GM19240 (cell line): ENCODE results near the gene TIMM22.

Source experiments
- DNase-seq: peaks from one replicate; pipeline ENCODE4 v3.0.0; 2011; ENCODE audit warnings: low spot score; ENCODE audit not compliant: insufficient read length

The TIMM22 gene

DNA sequence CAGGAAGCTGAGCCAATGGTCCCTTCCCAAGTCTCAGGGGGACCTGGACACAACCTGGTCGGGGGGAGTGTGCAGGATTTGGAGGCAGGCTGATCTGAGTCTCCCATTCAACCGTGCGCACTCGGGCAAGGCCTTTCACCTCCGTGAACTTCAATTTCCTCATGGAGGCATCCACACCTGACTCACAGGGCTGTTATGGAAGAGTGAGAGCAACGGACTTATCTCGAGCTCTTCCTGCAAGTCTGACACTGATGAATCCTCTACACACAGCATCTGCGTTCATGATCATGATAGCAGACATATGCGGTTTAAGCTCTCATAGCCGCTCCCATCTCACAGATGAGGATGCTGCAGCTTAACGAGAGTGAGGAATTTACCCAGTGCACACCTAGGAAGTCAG, 21.6 kb downstream of the TIMM22 start:
- DNase-seq: no peak

DNA sequence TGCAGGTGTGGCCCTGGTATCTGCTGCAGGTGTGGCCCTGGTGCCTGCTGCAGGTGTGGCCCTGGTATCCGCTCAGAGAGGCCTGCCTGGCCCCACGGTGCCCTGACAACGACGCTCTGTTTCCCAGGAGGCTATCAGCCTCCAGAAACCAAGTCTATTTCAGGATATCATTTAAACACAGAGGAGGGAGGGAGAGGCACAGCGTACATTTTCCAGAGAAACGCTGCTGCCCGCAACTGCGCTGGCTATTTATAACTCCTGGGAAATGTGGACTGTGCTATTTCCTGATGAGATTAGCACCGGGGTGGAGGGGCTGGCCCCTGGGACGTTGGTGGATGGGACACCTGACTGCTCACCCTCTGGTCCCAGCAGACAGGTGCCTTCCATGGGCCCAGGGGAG, 22.5 kb downstream of the TIMM22 start:
- DNase-seq: no peak

DNA sequence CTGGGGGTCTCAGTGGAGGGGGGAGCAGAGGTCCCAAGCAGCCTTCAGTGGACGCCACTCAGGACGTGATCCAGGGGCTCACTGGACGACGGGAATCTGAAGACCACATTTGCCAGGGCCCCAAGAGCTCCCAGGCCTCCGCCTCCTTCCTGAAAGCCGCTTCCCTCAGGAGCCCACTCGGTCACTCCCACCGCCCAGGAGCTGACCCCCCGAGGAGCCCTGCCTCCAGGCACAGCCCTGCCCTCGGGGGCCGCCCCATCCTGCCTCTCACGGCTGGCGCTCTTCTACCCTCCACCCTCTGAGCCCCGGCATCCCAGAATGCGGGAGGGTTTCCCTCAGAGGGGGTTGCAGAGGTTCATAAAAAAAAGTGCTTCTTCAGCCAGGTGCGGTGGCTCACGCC, 24.2 kb downstream of the TIMM22 start:
- no peak for DNase-seq

DNA sequence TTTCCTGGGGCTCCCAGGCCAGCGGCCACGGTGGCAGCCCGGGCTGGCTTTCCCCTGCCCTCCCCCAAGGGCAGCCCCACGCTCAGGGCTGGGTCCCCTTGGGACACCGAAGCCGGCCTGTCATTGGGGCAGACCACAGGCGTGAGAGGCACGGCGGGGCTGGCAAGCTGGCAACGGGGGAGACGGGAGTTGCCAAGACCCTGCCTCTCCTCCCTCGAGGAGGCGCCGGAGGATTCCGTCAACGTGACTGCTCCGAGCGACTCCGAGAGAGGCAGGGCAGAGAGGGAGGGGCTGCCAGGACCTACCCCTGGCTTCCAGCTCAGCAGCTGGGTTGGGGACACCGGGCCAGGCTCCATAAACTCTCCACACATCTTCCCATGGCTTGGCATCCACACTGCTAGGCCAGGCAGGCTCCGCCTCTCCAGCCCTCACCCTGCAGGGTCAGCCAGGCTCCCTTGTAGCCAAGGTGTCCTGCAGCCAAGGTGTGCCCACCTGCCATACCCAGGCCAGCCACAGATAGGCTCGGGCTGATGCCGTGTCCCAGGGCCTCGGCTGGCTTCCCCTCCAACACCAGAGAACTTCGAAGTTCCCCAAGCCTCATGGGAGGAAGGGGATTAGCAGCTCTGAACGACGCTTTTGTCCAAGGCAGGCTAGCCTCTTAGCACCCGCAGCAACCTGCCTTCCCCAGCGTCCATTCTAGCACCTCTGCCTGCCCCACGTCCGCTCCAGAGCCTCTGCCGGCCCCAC, 25.5 kb downstream of the TIMM22 start:
- no peak for DNase-seq

DNA sequence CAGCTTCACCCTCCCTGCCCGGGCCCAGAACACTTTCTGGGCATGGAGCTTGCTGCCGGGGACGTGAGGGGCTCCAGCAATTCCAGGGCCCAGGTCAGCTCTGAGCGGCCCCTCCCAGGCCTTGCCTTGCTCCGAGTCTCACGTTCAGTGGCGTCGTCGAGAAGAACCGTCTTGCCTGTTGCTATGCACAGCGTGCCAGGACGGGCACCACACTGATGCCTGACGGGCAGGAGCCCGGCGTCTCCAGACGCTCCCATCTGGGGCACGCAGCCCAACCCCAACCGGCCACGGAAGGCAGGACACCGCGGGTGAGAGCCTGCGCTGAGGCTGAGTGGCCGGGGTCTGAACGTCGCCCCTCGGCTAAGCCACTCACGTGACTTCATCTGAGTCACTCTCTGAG, 27.1 kb downstream of the TIMM22 start:
- DNase-seq: no peak

DNA sequence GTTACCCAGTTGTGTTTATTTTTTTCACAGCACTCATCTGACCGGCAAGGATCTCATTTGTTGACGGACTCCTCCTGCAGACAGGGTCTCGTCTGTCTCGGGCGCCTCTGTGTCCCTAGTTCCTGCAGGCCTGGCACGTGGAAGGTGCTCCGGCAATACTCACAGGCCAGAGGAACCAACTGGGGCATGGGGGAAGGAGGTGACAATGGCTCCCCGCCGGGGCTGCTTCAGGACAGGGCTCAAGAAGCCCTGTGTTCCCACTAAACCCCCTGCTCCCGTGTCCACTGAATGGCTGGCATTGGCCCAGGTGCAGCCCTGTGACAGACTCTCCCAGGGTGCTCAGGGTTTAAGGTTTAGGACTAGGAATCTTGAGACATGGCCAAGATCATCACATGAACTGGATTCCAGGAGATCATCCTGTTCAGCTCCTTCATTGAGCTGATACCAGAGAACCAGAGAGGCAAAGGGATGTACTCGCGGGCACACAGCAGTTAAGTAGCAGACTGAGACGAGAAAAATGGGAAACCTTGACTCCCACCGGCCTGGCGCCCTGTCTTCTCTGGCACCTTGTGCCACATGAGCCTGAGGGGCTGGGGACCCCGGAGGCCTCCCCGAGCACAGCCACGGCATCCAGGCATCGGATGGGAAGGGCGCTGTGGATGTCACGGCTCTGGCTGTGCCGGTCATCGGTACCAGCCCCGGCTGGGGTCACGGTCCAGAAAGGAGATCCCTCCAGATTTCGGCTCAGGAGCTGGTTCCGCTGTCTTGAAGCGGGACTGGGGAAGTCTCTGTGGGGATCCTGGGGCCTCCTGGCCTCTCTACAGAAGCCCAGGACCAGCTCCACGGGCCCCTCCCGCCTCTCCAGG, 29.0 kb downstream of the TIMM22 start:
- no peak for DNase-seq

DNA sequence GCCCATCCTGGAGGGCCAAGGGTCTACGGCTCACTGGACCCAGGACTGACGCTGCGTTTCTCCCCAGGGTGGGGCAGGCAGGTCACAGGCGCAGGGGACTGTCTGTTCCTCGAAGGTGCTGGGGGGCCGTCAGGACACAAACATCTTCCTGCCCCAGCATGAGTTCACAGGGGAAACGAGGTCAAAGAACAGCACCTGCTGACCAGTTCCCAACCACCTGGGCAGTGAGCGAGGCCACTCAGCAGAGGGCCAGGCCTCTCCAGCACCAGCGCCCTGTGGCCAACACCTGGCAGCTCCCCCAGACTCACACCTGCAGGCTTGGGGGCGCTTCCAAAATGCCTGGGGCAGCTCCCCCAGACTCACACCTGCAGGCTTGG, 29.7 kb downstream of the TIMM22 start:
- DNase-seq: no peak

DNA sequence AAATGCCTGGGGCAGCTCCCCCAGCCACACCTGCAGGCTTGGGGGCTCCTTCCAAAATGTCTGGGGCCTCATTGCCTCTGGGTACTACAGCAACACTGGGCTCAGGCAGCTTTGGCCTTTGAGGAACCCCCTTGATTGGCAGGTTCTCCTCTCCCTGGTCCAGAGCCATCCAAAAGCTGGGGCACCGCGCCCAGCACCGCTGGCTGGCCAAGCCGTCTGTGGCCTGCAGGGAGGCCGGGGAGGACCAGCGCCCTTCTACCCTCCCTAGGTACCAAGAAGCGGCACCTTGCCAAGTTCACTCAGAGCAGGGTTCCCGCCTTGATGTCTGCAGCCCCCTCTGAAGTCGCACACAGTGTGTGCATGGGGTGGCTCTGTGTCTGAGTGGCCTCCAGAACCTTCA, 30.1 kb downstream of the TIMM22 start:
- no peak for DNase-seq

DNA sequence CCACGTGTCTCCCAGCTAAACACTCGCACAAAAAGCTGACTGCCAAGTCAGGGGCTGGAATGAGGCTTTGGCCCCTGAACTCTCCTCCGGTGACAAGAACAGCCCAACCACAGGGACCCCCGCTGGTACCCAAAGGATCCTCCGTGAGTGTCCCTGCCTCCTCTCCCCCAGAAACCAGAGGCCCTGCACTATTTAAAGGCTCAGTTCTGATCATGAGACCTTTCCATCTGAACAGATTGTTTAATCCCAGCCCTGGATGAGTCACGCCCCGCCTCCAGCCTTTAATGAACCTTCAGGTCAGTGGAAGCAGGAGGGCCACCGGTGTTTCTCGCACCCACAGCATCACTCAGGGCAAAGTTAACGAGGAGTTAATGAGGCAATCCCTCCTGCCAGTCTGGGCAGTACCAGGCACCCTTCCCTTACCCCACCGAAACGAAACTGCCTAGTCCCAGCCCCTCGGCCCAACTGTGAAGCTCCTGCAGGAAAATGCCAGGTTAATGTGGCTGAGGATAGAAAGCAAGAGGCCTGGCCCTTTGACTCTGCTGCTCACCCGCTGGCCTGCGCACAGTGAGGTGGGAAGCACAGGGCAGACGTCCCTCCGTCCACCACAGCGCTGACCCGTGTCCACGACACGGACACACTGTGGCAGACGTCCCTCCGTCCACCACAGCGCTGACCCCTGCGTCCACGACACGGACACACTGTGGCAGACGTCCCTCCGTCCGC, 32.4 kb downstream of the TIMM22 start:
- DNase-seq: no peak

DNA sequence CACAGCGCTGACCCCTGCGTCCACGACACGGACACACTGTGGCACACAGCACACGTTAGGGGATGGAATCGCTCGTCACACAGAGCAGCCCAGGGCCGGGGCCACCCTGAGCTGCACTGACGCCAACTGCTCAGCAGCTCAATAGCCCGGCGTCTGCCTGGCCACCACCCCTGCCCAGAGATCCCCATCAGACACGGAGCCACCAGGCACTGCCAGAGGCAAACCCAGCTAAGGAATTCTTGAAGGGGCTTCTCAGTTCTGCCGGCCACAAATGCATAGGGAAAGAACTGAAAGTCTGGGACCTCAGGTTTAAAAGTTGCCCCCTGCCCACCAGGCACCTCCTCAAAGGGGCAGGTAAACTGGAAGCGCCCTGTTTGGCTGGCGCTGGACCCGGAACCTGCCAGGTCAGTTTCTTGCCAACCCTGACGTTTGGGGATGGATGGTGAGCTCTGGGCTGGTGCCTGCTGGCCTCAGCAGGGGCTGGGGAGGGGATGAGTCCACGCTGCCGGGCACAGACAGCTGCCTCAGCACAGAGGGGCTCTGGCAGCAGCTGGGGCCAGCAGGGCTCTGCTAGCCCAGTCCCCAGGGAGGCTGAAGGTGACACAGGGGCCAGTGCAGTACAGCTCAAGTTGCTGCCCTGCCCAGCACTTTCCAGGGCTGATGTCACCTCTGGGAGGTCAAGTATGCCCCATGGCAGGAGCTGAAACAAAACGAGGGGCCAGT, 33.2 kb downstream of the TIMM22 start:
- no peak for DNase-seq

DNA sequence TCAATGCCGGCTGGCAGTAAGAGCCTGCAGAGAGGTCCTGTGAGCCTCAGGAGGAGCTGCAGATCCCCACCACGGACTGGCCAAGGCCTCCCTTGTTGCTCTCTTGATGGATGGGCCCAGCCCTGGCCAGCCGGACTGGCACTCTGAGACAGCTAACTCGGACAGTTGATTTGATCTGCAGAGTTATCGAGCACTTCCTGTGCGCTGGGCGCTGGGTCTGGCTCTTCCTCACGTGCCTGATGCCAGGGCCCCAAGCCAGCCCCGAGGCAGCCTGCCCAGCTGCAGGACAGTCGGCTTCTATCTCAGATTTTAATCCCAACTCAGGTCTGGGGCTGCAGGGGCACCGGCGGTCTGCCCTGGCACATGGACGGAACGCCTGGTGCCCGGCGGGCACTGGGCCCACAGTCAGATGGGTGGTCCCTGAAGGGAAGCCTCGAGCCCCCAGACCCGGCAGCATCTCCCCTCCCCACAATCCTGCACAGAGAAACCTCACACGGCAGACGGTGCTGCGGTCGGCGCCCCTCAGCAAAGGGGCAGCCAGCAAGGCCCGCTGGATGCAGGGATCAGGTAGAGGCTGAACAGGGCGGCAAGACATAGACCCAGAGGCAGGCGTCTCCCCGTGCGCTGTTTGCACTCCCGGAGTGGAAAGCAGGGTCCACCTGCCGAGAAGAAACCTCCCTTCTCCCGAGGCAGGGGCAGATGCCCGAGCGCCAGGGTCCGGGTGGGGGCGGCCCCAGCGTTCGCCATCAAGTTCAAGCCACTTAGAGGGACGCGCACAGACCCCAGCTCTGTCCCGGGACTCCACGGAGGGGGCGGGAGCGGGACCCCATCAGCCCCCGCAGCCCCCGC, 34.0 kb downstream of the TIMM22 start:
- DNase-seq: no peak

DNA sequence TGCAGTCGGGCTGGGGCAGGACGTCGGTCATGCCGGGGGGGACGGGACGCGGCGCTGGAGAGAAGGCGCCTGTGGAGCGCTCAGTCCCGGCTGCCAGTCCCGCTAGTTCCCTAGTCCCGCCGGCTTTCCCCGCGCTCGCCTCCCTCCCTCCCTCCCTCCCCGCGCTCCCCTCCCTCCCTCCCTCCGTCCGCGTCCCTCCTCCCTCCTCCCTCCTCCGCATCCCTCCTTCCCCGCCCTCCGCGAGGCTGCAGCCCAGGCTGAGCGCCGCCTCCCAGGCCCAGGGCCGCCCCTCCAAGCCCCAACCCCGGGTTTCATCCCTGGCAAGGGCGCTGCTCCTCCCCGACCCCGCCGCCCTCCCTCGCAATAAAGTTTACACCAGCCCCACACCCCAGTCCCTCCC, 34.8 kb downstream of the TIMM22 start:
- DNase-seq: no peak

DNA sequence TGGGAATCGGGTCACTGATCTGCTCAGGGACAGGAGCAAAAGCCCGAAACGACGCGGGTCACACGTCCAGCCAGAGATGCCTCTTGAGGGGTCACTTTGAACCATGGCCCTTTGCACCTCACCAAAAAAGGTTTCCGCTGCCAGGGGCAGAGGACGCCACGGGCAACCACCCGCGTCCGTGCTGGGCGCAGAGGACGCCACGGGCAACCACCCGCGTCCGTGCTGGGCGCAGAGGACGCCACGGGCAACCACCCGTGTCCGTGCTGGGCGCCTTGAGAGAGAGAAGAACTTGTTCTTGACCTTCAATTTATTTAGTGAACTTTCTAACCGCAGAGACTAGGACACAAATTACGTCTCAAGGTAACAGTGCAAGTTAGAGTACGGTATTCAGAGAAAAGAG, 35.5 kb downstream of the TIMM22 start:
- DNase-seq: no peak

DNA sequence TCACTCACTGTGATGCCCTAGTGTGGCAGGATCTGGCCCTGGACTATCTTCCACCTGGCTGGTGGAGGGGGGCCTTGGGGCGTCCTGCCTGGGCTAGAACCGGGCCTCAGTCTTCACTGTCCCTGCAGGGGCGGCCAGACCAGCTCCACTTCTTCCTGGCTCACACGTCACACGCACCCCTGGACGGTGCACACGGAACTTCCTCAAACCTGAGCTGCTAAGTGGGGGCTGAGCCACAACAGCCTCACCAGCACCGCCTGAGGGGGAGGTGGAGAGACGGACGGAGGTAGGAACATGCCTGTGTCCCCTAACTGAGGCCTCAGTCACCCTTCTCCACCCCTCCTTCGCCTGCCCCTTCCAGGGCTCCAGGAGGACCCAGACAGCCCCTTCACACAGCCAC, 36.6 kb downstream of the TIMM22 start:
- DNase-seq: no peak

DNA sequence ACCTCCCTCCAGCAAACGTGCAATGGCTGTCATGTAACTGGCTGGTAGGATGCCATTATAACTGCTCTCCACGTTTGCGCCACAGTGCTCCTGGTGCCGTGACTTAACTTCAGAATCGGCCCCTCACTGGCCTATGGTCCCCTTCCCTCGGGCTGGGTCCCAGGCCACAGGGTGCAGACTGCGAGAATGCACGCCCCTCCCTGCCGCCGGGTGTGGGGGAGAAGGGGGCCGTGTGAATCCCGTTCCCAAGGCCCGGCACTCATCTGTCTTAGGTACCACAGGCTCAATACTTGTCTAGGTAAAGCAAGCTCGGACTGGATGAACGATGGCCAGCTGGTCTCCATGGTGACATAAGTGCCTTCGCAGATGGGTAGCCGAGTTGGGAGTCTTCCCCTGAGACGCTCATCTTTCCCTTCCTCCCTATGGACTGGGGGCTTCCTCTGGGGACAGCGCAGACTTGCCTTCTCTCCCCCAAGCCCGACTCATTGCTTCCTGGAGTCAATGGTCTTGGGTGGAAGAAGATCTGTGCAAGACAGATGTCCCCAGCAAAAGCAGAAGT, 37.8 kb downstream of the TIMM22 start:
- DNase-seq: no peak

DNA sequence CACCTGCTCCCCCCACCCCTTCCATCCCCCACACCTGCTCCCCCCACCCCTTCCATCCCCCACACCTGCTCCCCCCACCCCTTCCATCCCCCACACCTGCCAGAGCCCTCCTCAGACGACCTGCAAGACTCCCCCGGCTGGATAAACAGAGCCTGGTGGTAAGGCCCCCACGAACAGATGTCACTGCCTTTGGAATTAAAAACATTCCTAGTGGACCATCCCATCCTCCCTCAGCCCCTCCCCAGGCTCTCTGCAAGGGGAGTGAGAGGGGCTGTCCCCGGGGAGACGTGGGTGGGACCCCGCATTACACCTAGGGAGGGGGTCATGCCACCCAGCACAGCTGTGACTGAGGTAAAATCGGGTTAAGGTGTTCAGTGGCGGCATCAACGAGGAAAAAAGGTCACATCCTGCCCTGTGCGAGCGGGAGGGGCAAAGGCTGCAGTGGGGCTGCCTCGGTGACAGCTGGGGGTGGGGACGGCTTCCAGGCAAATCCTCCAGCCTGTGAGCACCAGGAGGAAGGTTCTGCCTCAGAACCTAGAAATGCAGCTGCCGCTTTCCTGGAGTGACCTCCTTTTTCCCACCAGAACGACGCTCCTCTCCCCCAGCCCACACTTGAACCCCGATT, 38.7 kb downstream of the TIMM22 start:
- DNase-seq: no peak

DNA sequence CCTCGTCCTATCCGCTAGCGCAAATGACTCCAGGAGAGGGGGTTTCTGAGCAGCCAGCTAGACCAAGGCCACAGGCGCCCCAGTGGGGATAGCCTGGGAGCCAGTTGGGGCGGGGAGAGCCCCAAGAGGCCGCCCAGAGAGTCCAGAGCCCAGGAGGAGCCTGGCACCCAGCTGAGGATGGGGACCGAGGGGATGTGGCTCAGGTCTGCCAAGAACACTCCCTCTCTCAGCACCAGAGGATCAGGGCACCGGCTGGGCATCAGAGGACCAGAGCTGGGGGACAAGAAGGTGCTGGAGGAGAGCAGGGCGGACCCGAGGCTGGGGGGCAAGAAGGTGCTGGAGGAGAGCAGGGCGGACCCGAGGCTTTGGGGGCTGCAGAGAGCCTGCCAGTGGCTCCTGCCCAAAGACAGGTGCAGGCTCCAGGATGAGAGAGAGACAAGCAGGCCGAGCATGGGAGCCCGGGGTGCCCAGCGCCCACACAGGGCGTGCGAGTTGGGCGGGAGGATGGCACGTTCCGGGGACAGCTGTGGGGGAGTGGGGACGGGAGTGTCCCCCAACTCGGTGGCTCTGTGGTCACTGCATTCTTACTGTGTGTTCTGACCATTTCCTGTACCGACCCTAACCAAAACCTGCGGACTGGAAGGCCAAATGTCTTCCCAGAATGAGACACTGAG, 39.4 kb downstream of the TIMM22 start:
- no peak for DNase-seq

DNA sequence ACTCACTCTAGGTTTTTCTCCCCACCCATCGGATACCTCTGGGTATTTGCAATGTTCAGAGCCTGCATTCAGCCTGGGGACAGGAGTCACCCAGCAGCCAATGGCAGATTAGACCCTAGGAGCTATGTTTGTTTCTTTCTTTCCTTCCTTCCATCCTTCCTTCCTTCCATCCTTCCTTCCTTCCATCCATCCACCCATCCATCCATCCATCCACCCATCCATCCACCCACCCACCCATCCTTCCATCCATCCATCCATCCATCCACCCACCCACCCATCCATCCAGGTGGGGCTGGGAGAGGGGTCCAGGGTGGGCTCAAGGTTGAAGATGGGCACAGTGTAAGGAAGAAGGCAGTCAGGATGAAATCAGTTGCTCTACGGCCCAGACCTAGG, 39.9 kb downstream of the TIMM22 start:
- DNase-seq: no peak

DNA sequence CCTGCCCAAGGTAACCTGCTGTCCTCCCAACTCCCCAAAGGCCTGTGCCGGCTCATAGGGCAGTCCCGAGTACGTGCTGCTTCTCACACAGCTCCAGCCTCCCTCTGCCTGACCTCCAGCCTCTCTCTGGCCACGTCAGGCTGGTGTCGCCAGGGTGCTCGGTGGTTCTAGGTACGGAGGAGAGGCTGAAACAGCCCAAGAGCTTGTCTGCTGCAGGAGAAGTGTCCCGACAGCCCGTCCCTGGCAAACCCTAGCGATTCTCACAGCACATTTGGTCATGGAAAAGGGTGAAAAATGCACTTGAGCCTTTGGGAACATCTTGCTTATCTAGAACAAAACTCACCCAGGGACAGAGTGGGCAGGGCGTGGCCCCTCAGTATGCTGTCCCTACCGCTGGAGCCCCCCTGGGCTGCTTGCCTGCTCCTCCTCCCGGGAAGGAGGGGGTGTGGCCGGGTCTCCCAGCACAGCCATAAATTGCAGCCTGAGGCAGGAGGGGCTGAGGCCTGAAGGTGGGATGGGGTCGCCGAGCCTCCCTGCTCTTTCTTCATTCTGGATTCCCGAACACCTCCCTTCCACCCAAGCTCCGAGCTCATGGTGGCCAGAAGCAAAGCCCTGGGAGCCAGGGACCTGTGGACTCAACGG, 40.4 kb downstream of the TIMM22 start:
- no peak for DNase-seq
